Gastrocnemius medialis (tissue), 4 donors: ENCODE measurements around the gene OPRL1.

Source experiments
- POLR2A ChIP-seq, 2 donors: fragments of 450-650 bp; IDR thresholded peaks; one replicate each; pipeline ENCODE4 v1.6.1; 2017; ENCODE audit warnings: antibody characterized with exemption in 2 of 2, mild to moderate bottlenecking in 2 of 2, moderate library complexity in 2 of 2
- TF ChIP-seq, protein P1 (sequence below), 5 experiments: fragments of 450-650 bp in 3 of 5; fragments of 200-600 bp in 2 of 5; sonication (generic) in 2 of 5; IDR thresholded peaks in 4 of 5; conservative IDR thresholded peaks in 1 of 5; 1 replicate in 4 of 5; 2 replicates in 1 of 5; pipeline ENCODE4 v1.5.1; 2016 to 2019; ENCODE audit warnings: antibody characterized with exemption in 5 of 5, mild to moderate bottlenecking in 3 of 5, moderate library complexity in 3 of 5

GRCh38 chr20:64064145-64064698, 15.7 kb upstream of the OPRL1 start:
- TF ChIP-seq, protein P1, sequence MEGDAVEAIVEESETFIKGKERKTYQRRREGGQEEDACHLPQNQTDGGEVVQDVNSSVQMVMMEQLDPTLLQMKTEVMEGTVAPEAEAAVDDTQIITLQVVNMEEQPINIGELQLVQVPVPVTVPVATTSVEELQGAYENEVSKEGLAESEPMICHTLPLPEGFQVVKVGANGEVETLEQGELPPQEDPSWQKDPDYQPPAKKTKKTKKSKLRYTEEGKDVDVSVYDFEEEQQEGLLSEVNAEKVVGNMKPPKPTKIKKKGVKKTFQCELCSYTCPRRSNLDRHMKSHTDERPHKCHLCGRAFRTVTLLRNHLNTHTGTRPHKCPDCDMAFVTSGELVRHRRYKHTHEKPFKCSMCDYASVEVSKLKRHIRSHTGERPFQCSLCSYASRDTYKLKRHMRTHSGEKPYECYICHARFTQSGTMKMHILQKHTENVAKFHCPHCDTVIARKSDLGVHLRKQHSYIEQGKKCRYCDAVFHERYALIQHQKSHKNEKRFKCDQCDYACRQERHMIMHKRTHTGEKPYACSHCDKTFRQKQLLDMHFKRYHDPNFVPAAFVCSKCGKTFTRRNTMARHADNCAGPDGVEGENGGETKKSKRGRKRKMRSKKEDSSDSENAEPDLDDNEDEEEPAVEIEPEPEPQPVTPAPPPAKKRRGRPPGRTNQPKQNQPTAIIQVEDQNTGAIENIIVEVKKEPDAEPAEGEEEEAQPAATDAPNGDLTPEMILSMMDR (IDR thresholded peaks at IDR 0.05 in 4 of 5, conservative IDR thresholded peaks at IDR 0.05 in 1 of 5), result no peak
- TF ChIP-seq POLR2A (IDR thresholded peaks at IDR 0.05), result no peak
